ENCODE measurements around the gene CACNA2D2. TPM values are rescaled to one million over a fixed set of nuclear protein-coding genes. Genes with fewer than 3 reads are reported as not detected.

The CACNA2D2 gene
- total and polyA plus RNA-seq, 2 of the 13 experiments (the other 11 are each of a cell fraction or from before 2014, with no cell fraction given) = not detected

DNA sequence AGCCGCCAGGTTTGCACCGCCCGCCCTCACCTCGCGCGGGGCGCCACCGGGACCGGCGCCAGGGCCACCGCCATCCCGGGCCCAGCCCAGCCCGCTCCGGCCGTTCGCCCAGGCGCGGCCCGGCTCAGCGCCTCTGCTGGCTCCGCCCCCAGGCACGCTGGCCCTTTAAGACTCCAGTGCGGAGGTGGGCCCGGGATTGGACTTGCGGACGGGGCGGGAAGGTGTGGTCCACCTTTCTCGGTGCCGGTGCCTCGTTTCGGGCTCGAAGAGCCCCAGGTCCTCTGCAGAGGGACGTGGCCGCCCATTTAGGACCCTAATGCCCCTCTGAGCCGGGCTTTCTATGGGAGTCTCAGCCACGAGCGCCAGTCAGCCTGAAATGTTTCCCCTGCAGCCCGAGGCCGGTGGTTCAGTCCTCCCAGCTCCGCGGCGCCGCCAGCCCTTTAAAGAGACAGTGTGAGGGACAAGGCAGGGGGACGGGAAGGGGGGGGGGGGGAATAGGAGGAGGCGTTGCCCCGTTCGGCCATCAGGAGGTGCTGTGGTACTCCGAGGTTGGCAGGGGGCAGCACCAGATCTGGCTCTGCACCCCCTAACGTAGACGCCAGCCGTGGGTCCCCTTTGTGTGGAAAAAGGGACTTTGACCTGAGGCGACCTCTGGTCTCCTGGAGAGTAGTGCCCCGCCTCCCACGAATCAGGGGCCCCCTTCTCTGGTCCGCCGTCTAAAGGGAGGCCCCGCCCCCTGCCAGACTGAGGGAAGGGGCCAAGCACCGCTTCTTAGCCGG, 181.9 kb downstream of the CACNA2D2 start (continued):
- TF ChIP-seq MAFK (conservative IDR thresholded peaks at IDR 0.05 in 1 of 2, IDR thresholded peaks at IDR 0.05 in 1 of 2; ENCODE audit: low read length in 2 of 2) = no peak
- no peak for TF ChIP-seq ZNF572 (CRISPR knock-in tag; IDR thresholded peaks at IDR 0.05)
- TF ChIP-seq, protein P1, sequence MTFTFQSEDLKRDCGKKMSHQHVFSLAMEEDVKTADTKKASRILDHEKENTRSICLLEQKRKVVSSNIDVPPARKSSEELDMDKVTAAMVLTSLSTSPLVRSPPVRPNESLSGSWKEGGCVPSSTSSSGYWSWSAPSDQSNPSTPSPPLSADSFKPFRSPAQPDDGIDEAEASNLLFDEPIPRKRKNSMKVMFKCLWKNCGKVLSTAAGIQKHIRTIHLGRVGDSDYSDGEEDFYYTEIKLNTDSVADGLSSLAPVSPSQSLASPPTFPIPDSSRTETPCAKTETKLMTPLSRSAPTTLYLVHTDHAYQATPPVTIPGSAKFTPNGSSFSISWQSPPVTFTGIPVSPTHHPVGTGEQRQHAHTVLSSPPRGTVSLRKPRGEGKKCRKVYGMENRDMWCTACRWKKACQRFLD (CRISPR knock-in tag; IDR thresholded peaks at IDR 0.05; ENCODE audit: borderline replicate concordance) = no peak
- peak; percentile 64 for TF ChIP-seq SALL1 (CRISPR knock-in tag; IDR thresholded peaks at IDR 0.05)
- no peak for TF ChIP-seq ZNF101 (CRISPR knock-in tag; IDR thresholded peaks at IDR 0.05; ENCODE audit: borderline replicate concordance, low read depth)
- TF ChIP-seq, protein P2, sequence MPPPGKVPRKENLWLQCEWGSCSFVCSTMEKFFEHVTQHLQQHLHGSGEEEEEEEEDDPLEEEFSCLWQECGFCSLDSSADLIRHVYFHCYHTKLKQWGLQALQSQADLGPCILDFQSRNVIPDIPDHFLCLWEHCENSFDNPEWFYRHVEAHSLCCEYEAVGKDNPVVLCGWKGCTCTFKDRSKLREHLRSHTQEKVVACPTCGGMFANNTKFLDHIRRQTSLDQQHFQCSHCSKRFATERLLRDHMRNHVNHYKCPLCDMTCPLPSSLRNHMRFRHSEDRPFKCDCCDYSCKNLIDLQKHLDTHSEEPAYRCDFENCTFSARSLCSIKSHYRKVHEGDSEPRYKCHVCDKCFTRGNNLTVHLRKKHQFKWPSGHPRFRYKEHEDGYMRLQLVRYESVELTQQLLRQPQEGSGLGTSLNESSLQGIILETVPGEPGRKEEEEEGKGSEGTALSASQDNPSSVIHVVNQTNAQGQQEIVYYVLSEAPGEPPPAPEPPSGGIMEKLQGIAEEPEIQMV (CRISPR knock-in tag; IDR thresholded peaks at IDR 0.05; ENCODE audit: low read depth) = no peak; the same call in 1 of the 2 replicates
- no peak for TF ChIP-seq MTA1 (CRISPR knock-in tag; IDR thresholded peaks at IDR 0.05; ENCODE audit: borderline replicate concordance)
- TF ChIP-seq ZNF33B (CRISPR knock-in tag; IDR thresholded peaks at IDR 0.05) = no peak
- TF ChIP-seq, protein P3, sequence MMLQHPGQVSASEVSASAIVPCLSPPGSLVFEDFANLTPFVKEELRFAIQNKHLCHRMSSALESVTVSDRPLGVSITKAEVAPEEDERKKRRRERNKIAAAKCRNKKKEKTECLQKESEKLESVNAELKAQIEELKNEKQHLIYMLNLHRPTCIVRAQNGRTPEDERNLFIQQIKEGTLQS (CRISPR knock-in tag; IDR thresholded peaks at IDR 0.05) = no peak
- TF ChIP-seq, protein P4, sequence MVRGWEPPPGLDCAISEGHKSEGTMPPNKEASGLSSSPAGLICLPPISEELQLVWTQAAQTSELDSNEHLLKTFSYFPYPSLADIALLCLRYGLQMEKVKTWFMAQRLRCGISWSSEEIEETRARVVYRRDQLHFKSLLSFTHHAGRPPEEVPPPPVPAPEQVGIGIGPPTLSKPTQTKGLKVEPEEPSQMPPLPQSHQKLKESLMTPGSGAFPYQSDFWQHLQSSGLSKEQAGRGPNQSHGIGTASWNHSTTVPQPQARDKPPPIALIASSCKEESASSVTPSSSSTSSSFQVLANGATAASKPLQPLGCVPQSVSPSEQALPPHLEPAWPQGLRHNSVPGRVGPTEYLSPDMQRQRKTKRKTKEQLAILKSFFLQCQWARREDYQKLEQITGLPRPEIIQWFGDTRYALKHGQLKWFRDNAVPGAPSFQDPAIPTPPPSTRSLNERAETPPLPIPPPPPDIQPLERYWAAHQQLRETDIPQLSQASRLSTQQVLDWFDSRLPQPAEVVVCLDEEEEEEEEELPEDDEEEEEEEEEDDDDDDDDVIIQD (CRISPR knock-in tag; IDR thresholded peaks at IDR 0.05; ENCODE audit: low read depth) = no peak
- no peak; the same call in 1 of the 2 replicates for TF ChIP-seq ARNT2 (CRISPR knock-in tag; IDR thresholded peaks at IDR 0.05; ENCODE audit: low read depth)
- TF ChIP-seq RARG (CRISPR knock-in tag; IDR thresholded peaks at IDR 0.05; ENCODE audit: low read depth) = no peak
- TF ChIP-seq ZKSCAN1 (IDR thresholded peaks at IDR 0.05; ENCODE audit: low read length) = no peak
- peak; percentile 30; the same call in 1 of the 2 replicates for TF ChIP-seq ZNF605 (CRISPR knock-in tag; IDR thresholded peaks at IDR 0.05)
- TF ChIP-seq NR2F2 (IDR thresholded peaks at IDR 0.05; ENCODE audit: borderline replicate concordance, low read depth) = peak; percentile 51; the same call in 1 of the 2 replicates
- TF ChIP-seq ZNF766 (CRISPR knock-in tag; IDR thresholded peaks at IDR 0.05; ENCODE audit: borderline replicate concordance) = no peak
- TF ChIP-seq TRIM24 (CRISPR knock-in tag; IDR thresholded peaks at IDR 0.05) = no peak
- 0 out of 2 replicates have a peak, but pooled peaks have one; percentile 43 for TF ChIP-seq ZSCAN31 (CRISPR knock-in tag; IDR thresholded peaks at IDR 0.05; ENCODE audit: low read depth)
- TF ChIP-seq KMT2A (CRISPR knock-in tag; IDR thresholded peaks at IDR 0.05) = 0 out of 2 replicates have a peak, but pooled peaks have one; percentile 28
- TF ChIP-seq, protein P5, sequence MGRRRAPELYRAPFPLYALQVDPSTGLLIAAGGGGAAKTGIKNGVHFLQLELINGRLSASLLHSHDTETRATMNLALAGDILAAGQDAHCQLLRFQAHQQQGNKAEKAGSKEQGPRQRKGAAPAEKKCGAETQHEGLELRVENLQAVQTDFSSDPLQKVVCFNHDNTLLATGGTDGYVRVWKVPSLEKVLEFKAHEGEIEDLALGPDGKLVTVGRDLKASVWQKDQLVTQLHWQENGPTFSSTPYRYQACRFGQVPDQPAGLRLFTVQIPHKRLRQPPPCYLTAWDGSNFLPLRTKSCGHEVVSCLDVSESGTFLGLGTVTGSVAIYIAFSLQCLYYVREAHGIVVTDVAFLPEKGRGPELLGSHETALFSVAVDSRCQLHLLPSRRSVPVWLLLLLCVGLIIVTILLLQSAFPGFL (CRISPR knock-in tag; IDR thresholded peaks at IDR 0.05) = no peak
- TF ChIP-seq NFKBIZ (CRISPR knock-in tag; IDR thresholded peaks at IDR 0.05) = peak; percentile 16; the same call in 1 of the 2 replicates
- no peak for TF ChIP-seq ZFAT (CRISPR knock-in tag; conservative IDR thresholded peaks at IDR 0.05)
- no peak for TF ChIP-seq ZNF282 (IDR thresholded peaks at IDR 0.05; ENCODE audit: partially characterized antibody)

Data from HepG2 (cell line).